IPS DF 6.9 (cell line): ENCODE results near the gene CA9.
"Not testable (repeated sequence)": the region's sequence is repeated elsewhere in the genome, so short reads cannot be mapped to it uniquely, and the experiment has no call there.

Source experiments
- DNase-seq: peaks from one replicate; pipeline ENCODE4 v3.0.0-alpha.2; 2013; ENCODE audit warnings: low read depth, low spot score
- H3K27ac ChIP-seq: one replicate; pipeline ENCODE4 v1.5.1; 2013; ENCODE audit warnings: low read length, control low read depth
- H3K27me3 ChIP-seq: 2 replicates; pipeline ENCODE4 v1.6.1; 2013; ENCODE audit warnings: mild to moderate bottlenecking, low read length; ENCODE audit not compliant: control insufficient read depth, insufficient read depth
- H3K36me3 ChIP-seq: 2 replicates; pipeline ENCODE4 v1.6.1; 2013; ENCODE audit warnings: low read length; ENCODE audit not compliant: control insufficient read depth, insufficient read depth
- H3K4me1 ChIP-seq: 2 replicates; pipeline ENCODE4 v1.6.1; 2013; ENCODE audit warnings: low read length; ENCODE audit not compliant: control insufficient read depth, insufficient read depth
- H3K4me3 ChIP-seq: 2 replicates; pipeline ENCODE4 v1.5.1; 2013; ENCODE audit warnings: mild to moderate bottlenecking, low read length
- H3K9me3 ChIP-seq: 2 replicates; pipeline ENCODE4 v1.6.1; 2013; ENCODE audit warnings: low read length, inconsistent platforms; ENCODE audit not compliant: control insufficient read depth, insufficient read depth
- WGBS: extraction: QIAGEN DNeasy Blood & Tissue Kit; methylation state at CpG from one replicate; pipeline ENCODE4 v1.1.7; 2013; ENCODE audit warnings: mixed read lengths, missing lambda C conversion rate; ENCODE audit not compliant: insufficient read length, insufficient coverage; 5-methylcytosine and 5-hydroxymethylcytosine counted together

CA9 gene

DNA sequence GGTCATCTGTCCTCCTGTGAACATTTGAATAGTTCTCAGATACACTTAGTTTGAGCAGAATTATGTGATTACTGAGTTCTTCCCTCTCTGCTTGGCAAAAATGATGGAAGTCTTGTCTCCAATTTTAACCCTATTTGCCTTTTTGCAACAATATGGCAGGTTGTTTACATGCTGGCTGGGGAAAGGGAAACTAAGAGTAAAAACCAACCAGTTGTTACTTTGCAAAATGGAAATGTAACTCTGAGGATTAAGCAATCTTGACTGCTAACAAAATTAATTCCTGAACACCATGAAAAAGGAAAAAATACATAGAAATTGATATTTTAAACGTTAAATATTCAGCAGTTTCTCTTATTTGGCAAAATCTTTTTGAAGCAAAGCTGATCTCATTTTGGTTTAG, 34.1 kb upstream of the CA9 start:
- DNase-seq = no peak
- H3K9me3 ChIP-seq = no peaks in the 10 kb centered on the region
- no peak overlapping the region for H3K4me3 ChIP-seq
- H3K27me3 ChIP-seq = no peaks in the 10 kb centered on the region
- H3K27ac ChIP-seq = no peak overlapping the region
- no CpG with 5 or more reads among the region's 1 CpG for WGBS
- no peaks in the 10 kb centered on the region for H3K36me3 ChIP-seq
- H3K4me1 ChIP-seq = no peaks in the 10 kb centered on the region

- not testable (repeated sequence) for H3K27ac ChIP-seq, H3K4me3 ChIP-seq, H3K36me3 ChIP-seq, H3K27me3 ChIP-seq, DNase-seq, H3K4me1 ChIP-seq, H3K9me3 ChIP-seq
- WGBS = no CpG with 5 or more reads among the region's 15 CpGs
These were observed 33.3 kb upstream of the CA9 start for GRCh38 chr9:35640431-35640830.

GRCh38 chr9:35641478-35641877, 32.2 kb upstream of the CA9 start:
- H3K27me3 ChIP-seq, H3K27ac ChIP-seq, H3K36me3 ChIP-seq, H3K4me3 ChIP-seq, DNase-seq, H3K4me1 ChIP-seq, H3K9me3 ChIP-seq: not testable (repeated sequence)
- no CpG with 5 or more reads among the region's 3 CpGs for WGBS

DNA sequence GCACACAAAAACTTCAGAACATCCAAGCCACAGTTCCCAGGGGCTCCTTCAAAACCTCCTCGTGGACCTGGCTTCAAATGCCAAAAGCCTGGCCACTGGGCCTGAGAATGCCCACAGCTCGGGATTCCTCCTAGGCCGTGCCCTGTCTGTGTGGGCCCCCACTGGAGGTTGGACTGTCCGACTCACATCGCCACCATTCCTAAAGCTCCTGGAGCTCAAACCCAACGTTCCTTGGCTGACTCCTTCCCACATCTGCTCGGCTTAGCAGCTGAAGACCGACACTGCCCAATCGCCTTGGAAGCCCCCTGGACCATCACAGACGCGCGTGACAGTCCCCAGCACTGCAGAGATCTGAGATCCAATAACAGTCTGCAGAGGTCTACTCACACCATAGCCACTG, 30.7 kb upstream of the CA9 start:
- H3K4me1 ChIP-seq = no peaks in the 10 kb centered on the region; the same call in 1 of the 2 replicates
- H3K27ac ChIP-seq = no peak overlapping the region
- no CpG with 5 or more reads among the region's 12 CpGs for WGBS
- no peak for DNase-seq
- H3K36me3 ChIP-seq = no peaks in the 10 kb centered on the region
- no peak overlapping the region for H3K4me3 ChIP-seq
- no peaks in the 10 kb centered on the region for H3K27me3 ChIP-seq
- H3K9me3 ChIP-seq = no peaks in the 10 kb centered on the region

GRCh38 chr9:35645736-35646135, 28.0 kb upstream of the CA9 start:
- not testable (repeated sequence) for H3K9me3 ChIP-seq, H3K36me3 ChIP-seq, H3K4me1 ChIP-seq, H3K27ac ChIP-seq, H3K27me3 ChIP-seq, DNase-seq
- peak overlapping the region; percentile 62; the same call in 1 of the 2 replicates for H3K4me3 ChIP-seq
- no CpG with 5 or more reads among the region's 10 CpGs for WGBS

GRCh38 chr9:35646153-35646532, 27.6 kb upstream of the CA9 start:
- no peak overlapping the region for H3K27ac ChIP-seq
- H3K27me3 ChIP-seq = no peaks in the 10 kb centered on the region
- no peaks in the 10 kb centered on the region for H3K36me3 ChIP-seq
- H3K4me1 ChIP-seq = peaks cover 8% of the 10 kb centered on the region
- no CpG with 5 or more reads among the region's 11 CpGs for WGBS
- H3K4me3 ChIP-seq = peak overlapping the region; percentile 62; the same call in 1 of the 2 replicates
- DNase-seq = no peak
- H3K9me3 ChIP-seq = no peaks in the 10 kb centered on the region

DNA sequence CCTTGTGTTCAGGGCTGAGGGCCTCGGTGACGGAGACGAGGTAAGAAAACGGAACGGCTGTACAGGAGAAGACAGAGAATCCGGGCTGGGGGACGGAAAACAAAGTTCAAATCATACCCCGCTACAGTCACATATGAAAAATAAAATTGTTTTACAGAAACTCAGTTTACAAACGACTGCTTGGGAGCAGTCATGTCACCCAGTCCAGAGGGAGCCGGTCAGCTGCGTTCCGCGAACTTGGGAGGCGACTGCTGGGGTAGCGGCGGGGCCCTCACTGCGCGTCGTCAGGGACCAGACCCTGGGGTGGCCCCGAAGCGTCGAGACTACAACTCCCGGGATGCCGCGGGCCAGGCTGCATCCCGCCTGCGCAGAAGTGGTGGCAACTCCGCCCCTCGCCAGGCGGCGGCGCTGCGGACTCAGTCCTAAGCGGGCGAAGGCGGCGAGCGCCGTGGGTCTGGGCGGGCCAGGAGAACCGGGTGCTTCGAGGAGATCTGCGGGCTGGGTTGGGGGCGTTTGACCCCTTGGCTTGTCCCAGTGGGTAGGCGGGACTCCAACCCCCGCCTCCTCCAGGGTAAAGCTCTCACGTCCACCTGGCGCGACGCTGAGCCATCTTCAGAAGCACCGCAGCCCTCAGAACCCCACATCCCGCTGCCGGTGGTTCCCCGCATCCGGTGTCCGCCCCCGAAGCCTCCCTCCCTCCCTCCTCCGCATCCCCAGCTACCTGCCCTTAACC, 27.0 kb upstream of the CA9 start:
- no peaks in the 10 kb centered on the region for H3K36me3 ChIP-seq
- H3K9me3 ChIP-seq = no peaks in the 10 kb centered on the region
- WGBS = no CpG with 5 or more reads among the region's 58 CpGs
- H3K4me1 ChIP-seq = peaks cover 8% of the 10 kb centered on the region
- DNase-seq = peak; percentile 86
- no peaks in the 10 kb centered on the region for H3K27me3 ChIP-seq
- H3K4me3 ChIP-seq = peak overlapping the region; percentile 62; the same call in 1 of the 2 replicates
- no peak overlapping the region for H3K27ac ChIP-seq

DNA sequence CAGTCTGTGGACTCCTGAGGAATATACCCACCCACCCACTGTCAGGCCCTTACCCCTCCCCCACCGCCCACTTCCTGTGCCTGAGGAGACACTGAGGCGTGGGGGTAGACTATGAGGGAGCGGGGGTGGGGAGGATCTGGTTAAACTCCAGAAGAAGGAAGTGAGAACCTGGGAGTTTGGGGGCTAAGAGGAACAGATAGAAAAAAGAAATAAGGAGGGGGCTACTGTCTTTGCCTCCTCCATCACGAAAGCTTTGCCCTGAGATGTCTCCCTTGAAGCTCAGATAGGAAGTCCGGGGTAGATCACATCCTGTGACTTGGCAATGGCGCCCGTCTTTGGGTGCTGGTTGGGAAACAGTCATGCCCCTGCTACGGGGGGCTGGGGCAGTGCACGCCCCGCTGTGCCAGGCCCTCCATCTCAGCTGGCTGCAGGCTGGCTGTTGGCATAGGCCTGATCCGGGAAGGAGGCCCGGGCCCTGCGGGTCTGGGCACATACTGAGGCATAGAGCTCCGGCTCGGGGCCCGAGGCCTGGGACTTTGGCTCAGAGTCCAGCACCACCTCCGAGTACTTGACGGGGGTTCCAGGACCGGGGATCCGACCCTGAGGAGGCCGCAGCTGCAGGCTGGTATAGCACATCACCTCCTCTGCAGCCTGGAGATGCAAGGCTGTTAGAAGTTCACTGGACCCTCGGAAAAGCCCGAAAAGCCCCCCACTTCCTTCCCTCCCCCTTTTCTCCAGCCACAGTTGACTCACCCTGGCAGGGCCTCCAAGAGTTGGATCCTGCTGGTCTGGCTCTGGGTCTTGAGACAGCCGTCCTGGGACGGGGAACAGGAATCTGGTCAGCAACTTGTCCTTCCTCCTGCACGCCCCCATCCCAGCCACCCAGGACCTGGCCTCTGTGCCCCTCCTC, 24.0 kb upstream of the CA9 start:
- no peaks in the 10 kb centered on the region for H3K27me3 ChIP-seq
- H3K4me3 ChIP-seq = no peak overlapping the region
- no CpG with 5 or more reads among the region's 26 CpGs for WGBS
- no peak for DNase-seq
- H3K4me1 ChIP-seq = peaks cover 8% of the 10 kb centered on the region
- no peaks in the 10 kb centered on the region for H3K36me3 ChIP-seq
- H3K27ac ChIP-seq = no peak overlapping the region
- no peaks in the 10 kb centered on the region for H3K9me3 ChIP-seq

DNA sequence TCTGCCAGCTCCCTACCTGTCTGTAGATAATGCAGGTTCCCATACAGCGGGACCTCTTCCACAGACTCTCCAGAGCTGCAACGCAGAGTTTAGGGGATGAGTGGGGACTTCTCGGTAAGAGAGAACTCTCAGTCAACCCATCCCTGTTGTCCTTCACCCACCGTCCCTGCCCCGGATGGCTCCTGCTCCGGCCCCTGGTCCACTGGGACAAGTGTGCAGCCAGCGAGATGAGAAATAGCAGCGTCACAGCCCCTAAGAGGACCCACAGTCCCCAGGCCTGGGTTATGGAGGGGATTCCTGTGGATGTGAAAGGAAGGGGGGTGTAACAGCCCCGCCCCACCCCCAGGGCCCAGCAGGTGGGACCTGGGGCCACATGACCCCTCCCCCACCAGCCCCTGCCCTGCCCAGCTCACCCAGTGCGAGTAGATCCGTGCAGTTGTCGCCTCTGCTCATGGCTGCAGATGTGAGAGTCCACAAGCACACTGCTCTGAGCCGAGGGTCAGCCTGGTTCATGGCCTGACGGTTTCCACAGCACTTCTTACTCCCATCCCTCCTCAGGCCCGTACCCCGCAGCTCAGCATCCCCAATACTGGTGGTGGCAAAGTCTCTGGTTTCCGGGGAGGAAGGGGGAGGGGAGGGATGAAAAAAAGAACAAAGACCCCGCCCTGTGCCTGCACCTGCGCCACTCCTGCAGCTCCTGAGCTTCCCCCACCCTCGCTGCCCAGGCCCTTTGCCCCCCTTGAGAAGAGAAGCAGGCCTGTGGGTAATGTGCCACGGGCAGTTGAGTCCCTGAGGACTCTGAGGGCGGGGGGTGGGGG, 23.2 kb upstream of the CA9 start, which contains the start of gene SIT1:
Gene SIT1 (minus strand): TSS at position 591 of the 818 bp plus-strand sequence. CDS start 78 bp downstream, at position 513.
- Histone ChIP-seq H3K36me3 (no peaks in the 10 kb centered on the region), H3K27me3 (no peaks in the 10 kb centered on the region), H3K4me1 (peaks cover 8% of the 10 kb centered on the region), H3K9me3 (no peaks in the 10 kb centered on the region), H3K27ac (no peak within 1 kb of the TSS), H3K4me3 (no peak within 1 kb of the TSS)
- WGBS = no CpG with 5 or more reads among the region's 22 CpGs
- no peak for DNase-seq
